GM18507 (cell line): ENCODE data around the gene FLNA.
A peak's percentile ranks its signal among the peaks of the same experiment; 100 is the strongest.
"Not testable (repeated sequence)": the region's sequence is repeated elsewhere in the genome, so short reads cannot be mapped to it uniquely, and the experiment has no call there.

ENCODE experiments used
- DNase-seq: peaks from one replicate; pipeline ENCODE4 v3.0.0; 2011; ENCODE audit warnings: low read depth; ENCODE audit not compliant: insufficient read length; ENCODE audit errors: extremely low spot score
- FAIRE-seq: peaks from 2 replicates; lab custom pipeline; 2011; peaks lifted over from hg19 to GRCh38; lab: Jason Lieb, UNC

The FLNA gene

DNA sequence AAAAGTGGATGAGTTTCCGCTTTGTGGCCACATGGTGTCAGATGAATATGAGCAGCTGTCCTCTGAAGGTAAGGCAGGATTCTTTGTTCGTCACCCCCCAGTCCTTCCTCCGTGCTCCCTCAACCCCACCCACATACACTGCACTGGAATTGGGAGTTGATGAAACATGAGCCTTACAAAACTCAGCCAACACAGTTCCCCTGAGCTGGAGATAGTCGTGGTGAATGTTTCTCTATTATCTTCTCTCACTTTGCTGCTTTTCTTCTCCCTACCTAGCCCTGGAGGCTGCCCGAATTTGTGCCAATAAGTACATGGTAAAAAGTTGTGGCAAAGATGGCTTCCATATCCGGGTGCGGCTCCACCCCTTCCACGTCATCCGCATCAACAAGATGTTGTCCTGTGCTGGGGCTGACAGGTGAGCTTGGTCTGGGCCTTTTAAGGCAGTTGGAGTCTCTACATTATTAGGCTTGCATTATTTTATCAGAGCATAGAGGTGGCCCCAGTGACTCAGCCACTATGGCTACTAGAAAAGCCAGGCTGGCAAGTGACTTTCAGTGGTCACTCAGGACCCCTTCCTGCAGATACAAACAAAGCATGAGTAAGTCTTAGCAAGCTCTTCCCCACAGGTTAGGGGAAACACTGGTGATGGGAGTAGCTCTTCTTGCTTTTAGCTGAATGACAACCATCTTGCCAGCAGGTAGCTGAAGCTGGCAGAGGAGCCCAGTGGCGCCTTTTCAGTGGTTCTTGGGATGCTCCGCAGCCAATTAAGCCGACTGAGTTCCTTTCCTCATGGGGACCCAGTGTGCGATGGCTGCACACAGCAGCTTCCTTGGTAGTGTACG, 25.3 kb upstream of the FLNA start:
- peak; percentile 18 for FAIRE-seq
- DNase-seq: no peak

DNA sequence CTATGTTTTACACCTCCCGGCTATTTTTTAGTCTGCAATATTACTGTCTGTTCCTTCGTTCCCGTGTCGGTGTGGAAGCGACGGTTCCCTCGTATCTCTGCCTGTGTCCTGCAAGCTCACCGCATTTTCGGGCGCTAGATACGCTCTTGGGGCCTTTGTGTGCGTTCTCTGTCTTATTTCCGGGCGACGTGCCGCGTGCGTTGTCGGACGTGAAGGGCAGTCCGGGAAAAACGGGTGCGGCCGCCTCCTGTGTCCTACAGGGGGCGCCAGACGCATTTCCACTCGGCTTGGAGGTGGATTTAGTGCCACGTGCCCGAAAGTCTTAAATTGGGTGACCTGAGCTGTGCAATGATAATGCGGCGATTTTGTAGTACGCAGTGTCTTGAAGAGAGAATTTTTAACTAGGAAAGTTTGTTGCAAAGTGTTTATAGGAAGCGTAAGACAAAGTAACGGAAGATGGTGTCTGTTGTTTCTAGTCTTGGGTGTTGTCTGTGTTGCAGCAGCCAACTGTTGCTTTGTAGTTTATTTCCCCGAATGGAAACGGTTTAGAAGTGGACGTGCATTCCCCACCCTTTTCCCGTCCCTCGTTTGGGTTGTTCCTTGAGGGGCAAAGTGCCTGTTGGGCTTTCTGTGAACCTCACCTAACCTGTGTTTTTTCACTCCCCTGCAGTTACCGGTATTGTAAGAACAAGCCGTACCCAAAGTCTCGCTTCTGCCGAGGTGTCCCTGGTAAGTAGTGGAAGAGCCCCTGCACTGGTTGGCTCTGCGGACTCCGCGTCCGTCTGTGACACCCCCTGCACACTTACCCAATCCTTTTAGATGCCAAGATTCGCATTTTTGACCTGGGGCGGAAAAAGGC, 24.5 kb upstream of the FLNA start:
- FAIRE-seq (no peak), DNase-seq (no peak)

DNA sequence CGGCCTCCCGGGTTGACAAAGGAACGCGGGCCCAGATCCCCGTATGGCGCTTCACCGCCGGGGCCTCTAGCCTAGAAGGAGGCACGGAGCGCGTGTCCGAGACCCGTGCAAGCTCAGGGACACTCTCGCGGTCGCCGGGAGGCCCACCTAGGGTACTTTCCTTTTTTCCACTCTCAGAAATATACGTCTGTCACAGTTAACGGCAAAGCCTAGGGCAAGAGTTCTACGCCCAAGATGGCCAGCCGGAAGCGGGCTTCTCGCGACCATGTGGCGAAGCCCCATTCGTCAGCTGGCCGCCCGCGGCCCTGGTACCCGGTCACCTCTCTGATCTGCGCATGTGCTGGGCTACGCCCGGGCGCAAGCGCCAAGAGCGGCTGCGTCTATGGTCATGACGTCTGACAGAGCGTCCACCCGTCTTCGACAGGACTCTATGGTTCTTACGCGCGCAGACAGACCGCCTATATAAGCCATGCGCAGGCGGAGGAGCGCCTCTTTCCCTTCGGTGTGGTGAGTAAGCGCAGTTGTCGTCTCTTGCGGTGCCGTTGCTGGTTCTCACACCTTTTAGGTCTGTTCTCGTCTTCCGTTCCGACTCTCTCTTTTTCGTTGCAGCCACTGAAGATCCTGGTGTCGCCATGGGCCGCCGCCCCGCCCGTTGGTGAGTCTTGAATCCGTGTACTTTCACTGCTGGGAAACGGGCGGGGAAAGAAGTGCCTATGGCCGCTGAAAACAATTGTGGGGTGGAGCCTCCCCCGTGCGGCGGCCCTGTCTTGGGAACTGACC, 23.6 kb upstream of the FLNA start, which contains the start of gene RPL10:
TSS of gene RPL10 (plus strand) at position 490 of the 780 bp plus-strand sequence. CDS start at position 633, 143 bp downstream.
- DNase-seq (peak; percentile 77), FAIRE-seq (peak; percentile 91)

DNA sequence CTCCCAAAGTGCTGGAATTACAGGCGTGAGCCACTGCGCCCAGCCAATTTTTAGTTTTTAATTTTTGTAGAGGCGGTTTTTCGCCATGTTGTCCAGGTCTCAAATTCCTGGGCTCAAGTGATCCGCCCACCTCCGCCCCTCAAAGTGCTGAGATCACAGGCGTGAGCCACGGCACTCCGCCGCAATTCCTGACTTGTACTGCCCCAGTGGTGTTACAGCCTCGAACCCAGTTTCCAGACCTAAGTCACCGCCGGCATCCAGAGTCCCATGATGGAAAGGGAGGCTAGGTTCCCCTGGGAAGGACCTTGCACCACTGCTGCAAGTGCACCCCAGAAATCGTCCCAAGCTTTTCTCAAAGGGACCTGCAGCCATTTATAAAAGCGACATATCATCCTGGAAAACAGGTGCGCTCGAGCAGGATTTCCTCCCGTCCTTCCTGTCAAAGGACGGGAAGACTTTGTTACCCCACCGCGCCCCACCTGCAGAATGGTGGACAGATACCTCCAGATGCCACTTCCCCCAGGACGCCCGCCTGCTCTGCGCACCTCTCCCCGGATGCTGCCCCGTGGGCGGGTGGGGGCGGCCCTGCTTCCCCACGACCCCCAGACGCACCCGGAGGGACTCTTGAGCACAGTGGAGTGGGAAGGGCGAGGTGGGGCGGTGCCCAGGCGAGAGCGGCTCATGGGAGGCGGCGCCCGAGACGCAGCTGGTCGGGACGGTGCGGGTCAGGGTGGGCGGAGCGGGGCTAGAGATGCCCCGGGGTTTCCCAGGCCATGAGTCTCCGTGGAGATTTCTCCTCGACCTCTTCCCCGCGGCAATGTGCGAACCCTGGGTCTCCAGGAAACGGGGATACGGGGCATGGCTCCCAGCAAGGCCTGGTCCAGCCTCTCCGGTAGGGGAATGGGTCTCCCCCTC, 22.8 kb upstream of the FLNA start:
- FAIRE-seq: peak; percentile 83
- DNase-seq: no peak

DNA sequence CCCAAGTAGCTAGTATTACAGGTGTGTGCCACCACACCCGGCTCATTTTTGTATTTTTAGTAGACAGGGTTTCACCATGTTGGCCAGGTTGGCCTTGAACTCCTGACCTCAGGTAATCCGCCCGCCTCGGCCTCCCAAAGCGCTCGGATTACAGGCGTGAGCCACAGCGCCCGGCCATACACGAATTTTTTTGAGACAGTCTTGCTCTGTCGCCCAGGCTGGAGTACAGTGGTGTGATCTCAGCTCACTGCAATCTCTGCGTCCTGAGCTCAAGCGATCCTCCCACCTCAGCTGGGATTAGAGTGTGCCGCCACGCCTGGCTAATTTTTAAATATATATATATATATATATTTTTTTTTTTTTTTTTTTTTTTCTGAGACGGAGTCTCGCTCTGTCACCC, 21.9 kb upstream of the FLNA start:
- not testable (repeated sequence) for DNase-seq, FAIRE-seq

DNA sequence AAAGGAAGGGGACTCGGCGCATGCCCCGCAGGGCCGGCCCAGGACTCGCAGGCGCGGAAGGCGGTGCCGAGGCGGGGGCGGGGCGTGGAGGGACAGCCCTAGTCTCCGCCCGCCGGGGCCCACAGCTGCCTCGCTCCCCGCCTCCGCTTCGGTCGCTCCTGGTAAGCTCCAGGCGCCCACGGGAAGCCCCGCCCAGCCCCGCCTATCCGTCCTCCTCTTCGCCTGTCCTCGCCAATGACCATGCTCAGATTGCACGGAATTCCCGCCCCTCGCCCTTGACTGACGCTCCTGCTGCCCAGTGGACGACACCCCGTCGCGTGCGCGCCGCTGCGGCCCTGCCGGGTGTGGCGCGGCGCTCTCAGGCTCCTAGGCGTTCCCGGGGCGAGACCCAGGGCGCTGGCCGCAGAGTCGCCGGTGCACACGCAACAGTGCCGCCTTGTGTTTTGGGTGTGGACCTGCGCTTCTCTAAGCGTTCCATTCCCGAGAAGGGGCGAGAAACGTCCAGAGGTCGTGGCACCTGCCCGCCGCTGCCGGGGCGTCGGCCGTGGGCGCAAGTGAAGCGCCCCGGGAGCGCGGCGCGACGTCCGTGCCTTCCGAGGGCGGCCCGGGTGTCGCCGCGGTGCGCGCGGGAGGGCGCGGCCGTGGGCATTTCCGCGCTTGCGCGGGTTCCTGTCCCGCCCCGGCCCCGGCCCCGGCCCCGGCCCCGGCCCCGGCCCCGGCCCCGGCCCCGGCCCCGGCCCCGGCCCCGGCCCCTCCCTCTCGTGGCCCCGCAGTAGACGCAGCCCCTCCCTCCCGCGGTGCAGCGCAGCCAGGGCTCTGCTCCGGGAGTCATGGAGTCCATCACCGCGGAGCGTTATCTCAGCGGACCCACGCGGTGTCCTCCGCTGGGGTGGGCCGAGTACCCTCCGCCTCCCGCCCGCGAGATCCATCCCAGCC, 15.6 kb upstream of the FLNA start:
- DNase-seq: not testable (repeated sequence)
- peak; percentile 100 for FAIRE-seq

DNA sequence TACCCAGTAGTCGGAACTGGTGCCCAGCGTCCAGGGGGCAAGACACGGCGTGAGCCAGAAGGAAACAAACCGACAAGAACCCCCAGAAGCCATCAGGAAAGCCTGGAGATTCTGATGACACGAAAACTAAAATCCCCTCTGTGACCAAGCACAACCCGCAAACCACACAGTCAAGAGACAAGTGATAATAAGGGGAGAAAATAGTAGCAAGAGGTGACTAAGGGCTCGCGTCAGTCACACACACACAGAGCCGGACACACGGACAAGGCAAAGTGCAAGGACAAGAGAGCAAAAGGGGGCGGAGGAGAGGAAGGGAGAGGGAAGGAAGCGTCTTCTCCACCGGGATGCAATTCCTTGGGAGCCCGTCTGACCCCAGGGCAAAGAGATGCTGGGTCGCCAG, 14.2 kb upstream of the FLNA start:
- FAIRE-seq: peak; percentile 98
- not testable (repeated sequence) for DNase-seq

DNA sequence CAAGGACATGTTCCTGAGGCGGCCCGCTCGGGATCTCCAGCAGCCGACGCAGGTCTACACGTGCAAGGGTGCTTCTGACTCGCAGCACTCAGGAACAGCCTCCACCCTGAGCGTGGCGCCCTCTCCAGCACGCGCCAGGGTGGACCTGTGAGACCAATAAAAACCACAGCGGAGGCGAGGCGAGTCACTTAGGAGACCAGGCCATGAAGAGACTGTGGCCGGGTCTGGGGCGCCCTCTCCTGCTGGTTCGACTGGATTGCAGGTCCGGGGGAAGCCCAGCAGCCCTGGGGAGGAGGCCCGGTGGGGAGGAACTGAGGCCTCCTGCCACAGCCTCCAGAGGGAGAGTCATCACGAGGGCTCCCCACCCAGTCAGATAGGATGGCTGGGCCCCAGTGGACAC, 13.7 kb upstream of the FLNA start:
- DNase-seq, FAIRE-seq: not testable (repeated sequence)

DNA sequence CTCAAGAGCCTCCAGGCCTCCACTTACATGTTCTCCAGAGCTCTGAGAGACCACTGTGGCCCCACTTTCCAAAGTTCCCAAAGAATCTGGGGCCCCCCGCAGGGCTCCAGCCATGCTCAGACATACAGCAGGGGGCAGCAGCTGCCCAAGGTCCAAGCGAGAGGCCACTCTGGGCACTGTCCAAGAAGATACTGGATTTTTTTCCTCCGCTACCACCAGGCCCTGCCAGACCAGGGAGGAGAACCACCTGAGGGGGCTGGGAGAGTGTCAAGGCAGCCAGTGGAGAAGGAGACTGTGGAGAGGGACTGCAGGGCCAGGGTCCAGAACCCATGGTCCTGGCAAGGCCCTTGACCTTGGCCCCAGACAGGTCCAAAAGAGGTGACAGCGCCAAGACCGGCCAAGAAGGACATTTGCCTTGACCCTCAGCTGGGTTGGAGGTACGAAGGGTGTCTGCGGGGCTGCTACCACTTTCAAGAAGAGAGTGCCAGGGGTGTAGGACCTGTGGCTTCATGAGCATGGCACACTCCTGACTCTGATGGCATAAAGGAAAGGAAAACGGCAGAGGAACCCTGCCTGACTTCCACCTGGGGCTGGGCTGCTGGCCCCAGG, 10.0 kb upstream of the FLNA start:
- FAIRE-seq: no peak
- DNase-seq: no peak

DNA sequence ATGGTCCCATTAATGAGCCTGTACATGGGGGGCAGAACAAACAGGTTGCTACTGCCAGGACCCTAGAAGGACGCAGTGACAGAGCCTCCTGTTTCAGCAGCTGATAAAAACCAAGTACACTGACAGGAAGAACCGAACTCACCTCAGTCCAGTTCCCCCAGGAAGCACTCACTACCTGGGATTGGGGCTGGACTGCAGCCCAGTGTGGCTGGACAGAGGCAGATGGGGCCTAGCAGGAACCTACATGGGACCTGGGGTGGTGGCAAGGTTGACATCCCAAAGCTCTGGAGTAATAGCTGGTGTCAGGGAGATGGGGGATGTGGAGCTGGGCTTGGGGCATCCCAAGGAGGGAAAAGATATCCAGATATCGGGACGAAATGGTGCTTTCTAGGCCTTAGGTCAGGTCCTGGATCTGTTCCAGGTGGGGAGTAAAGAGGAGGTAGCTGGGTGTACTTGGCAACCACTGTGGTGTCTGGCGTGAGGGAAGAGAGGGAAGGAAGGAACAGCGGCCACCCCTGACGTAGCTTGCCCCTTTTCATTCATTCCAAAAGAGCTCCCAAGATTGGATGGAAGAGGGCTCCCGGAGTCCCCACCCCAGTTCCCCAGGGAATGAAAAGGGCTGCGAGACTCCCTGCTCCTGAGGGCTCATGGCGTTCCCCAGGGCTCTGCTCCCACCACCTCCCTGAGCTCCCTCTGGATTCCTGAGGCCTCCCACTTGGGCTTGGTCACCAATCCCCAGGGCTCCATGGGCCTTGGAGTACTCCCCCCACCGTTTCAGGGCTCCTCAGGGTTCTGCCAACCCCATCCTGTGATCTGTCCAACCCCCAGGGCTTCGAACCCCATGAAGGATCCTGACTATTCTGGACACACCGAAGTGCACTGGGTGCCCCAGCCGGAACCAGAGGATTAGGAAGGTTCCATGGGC, 9.2 kb upstream of the FLNA start:
- FAIRE-seq (no peak), DNase-seq (no peak)

DNA sequence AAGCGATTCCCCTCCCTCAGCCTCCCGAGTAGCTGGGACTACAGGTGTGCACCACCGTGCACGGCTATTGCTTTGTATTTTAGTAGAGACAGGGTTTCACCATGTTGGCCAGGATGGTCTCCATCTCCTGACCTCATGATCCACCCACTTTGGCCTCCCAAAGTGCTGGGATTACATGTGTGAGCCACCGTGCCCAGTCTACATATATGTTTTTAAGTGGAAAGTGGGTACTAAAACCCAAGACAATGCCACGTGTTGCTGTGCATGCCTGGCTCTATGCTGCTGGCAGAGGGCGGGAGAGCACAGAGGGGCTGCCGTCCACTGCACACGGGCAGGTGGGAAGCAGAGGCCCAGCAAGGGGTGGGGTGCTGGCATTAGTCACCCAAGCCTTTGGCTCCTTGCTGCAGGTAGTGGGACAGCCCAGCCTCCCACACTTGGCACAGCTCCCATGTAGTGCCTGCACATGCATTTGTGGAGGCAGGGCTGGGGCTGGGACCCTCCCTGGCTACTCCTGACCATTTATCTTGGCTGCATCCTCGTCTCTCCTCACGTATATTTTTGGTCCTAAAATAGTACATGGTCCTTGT, 8.1 kb upstream of the FLNA start:
- DNase-seq (no peak), FAIRE-seq (no peak)

DNA sequence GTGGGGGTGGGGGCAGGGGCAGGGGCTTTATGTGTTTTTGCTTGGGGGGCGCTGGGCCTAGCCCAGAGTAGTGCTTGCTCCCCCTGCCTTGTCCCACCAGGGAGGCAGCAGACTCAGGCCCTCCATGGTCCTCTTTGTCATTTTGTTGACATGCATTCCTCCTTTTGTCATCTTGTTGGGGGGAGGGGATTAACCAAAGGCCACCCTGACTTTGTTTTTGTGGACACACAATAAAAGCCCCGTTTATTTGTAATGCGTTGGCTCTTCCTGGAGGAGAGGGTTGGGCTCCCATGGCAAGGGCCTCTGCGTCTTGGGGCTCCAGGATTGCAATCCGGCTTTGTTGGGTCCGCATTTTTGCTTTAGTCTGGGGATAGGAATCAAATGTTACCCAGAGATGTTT, 6.8 kb upstream of the FLNA start:
- no peak for FAIRE-seq
- DNase-seq: no peak

DNA sequence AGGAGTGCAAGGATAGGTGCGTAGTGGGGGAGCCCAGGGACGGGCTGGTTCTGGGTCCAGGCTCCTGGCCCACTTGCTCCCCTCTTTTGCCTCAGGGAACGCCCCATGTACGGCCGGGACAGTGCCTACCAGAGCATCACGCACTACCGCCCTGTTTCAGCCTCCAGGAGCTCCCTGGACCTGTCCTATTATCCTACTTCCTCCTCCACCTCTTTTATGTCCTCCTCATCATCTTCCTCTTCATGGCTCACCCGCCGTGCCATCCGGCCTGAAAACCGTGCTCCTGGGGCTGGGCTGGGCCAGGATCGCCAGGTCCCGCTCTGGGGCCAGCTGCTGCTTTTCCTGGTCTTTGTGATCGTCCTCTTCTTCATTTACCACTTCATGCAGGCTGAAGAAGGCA, 6.4 kb upstream of the FLNA start:
- FAIRE-seq: no peak

DNA sequence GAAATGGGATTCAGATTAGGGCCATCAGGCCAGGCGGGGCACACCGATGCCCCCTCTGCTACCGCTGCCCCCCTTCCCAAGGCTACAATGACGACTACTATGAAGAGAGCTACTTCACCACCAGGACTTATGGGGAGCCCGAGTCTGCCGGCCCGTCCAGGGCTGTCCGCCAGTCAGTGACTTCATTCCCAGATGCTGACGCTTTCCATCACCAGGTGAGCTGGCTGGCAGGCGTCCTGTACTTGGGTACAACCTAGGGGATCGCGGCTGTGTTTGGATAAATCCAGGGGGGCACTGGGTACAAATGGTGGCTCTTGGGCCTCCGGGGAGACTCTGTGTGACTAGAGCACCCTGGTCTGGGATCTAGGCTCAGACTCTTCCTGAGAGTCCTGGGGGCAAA, 5.7 kb upstream of the FLNA start:
- DNase-seq: no peak
- no peak for FAIRE-seq

More for the DNA sequence above, 6.4 kb upstream of the FLNA start:
- no peak for DNase-seq

DNA sequence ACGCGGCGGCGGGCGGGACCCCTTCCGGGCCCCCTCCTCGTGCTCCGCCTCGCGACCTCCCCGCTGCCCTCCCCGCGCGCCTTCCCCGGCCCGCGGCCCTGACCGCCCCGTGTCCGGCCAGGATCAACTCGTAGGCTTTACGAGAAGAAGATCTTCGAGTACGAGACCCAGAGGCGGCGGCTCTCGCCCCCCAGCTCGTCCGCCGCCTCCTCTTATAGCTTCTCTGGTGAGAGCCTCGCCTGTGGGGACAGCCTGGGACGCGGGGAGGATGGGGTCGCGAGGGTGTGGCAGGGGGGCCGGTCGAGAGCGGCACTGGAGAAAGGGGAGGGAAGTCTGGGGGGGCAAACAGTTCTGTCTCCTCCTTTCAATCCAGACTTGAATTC, 5.1 kb upstream of the FLNA start:
- no peak for DNase-seq
- no peak for FAIRE-seq
